Adipocyte (in vitro differentiated cells): ENCODE results near the gene GPN2.

Experiments used
- DNase-seq: peaks from one replicate; pipeline ENCODE4 v3.0.0-alpha.2; 2015; ENCODE audit warnings: low read depth
- H3K27me3 ChIP-seq: replicated peaks from 2 replicates; pipeline ENCODE4 v1.7.0; 2013; ENCODE audit warnings: mild to moderate bottlenecking, low read length, moderate library complexity; ENCODE audit not compliant: control insufficient read depth, insufficient read depth
- H3K36me3 ChIP-seq: 2 replicates; pipeline ENCODE4 v1.7.0; 2013; ENCODE audit warnings: low read length, mild to moderate bottlenecking, moderate library complexity; ENCODE audit not compliant: control insufficient read depth, insufficient read depth, severe bottlenecking
- H3K4me1 ChIP-seq: 2 replicates; pipeline ENCODE4 v1.7.0; 2013; ENCODE audit warnings: mild to moderate bottlenecking, low read length, moderate library complexity; ENCODE audit not compliant: control insufficient read depth, insufficient read depth
- H3K4me3 ChIP-seq: 2 replicates; pipeline ENCODE4 v1.7.0; 2013; ENCODE audit warnings: mild to moderate bottlenecking, low read length, moderate library complexity
- H3K9ac ChIP-seq: 2 replicates; pipeline ENCODE4 v1.7.0; 2013; ENCODE audit warnings: mild to moderate bottlenecking, low read length, moderate library complexity
- H3K9me3 ChIP-seq: 2 replicates; pipeline ENCODE4 v1.7.0; 2013; ENCODE audit warnings: mild to moderate bottlenecking, low read length, moderate library complexity; ENCODE audit not compliant: control insufficient read depth

GPN2 gene

DNA sequence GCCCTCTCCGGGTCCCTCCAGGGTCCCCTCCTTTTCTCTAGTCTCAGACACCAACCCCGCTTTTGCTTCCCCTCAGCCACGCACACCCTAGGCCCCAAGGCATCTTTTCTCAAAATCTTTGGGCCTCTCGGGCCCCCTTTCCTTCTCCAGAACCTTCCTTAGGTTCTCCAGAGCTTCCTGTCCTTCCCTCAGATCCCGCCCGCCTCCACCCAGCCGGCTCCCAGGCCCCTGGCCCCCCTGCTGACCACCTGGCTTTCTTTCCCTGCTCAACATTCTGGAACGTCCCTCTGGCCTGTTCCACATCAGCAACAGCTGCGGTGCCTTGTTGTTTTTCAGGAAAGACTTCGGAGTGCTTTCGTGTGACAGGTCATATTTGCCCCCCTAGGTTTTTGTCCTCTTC, 62.4 kb downstream of the GPN2 start:
- Histone ChIP-seq H3K4me1 (peaks cover 34% of the 10 kb centered on the region), H3K36me3 (peaks cover 10% of the 10 kb centered on the region), H3K27me3 (no peaks in the 10 kb centered on the region), H3K9me3 (no peaks in the 10 kb centered on the region), H3K9ac (peak overlapping the region; percentile 87), H3K4me3 (peak overlapping the region; percentile 83)
- DNase-seq: peak; percentile 28

DNA sequence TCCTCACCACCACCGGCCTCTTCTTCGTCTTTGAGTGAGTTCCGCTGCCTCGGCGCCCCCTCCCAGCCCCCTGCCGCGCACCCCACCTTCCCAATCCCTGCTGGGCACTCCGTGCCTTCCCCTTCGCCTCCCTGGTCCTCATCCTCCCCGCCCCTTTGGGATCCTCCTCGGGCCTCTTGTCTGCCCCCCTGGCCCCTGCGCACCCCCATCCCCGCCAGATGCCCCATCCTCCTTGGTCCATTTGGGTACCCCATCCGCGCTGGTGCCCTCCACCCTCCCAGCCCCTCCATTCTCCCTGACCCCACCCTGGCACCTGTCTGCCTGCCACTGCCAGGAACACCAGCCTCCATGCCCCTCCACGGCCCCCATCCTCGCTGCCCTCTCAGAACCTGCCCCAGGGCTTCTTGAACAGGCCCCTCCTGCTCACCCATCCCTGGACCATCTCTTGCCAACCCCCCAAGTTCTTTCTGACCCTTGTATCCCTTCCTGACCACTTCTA, 62.9 kb downstream of the GPN2 start:
- peak overlapping the region; percentile 87 for H3K9ac ChIP-seq
- peak overlapping the region; percentile 83 for H3K4me3 ChIP-seq
- H3K4me1 ChIP-seq: peaks cover 33% of the 10 kb centered on the region
- no peak for DNase-seq
- H3K27me3 ChIP-seq: no peaks in the 10 kb centered on the region
- H3K36me3 ChIP-seq: peaks cover 5% of the 10 kb centered on the region
- H3K9me3 ChIP-seq: no peaks in the 10 kb centered on the region

DNA sequence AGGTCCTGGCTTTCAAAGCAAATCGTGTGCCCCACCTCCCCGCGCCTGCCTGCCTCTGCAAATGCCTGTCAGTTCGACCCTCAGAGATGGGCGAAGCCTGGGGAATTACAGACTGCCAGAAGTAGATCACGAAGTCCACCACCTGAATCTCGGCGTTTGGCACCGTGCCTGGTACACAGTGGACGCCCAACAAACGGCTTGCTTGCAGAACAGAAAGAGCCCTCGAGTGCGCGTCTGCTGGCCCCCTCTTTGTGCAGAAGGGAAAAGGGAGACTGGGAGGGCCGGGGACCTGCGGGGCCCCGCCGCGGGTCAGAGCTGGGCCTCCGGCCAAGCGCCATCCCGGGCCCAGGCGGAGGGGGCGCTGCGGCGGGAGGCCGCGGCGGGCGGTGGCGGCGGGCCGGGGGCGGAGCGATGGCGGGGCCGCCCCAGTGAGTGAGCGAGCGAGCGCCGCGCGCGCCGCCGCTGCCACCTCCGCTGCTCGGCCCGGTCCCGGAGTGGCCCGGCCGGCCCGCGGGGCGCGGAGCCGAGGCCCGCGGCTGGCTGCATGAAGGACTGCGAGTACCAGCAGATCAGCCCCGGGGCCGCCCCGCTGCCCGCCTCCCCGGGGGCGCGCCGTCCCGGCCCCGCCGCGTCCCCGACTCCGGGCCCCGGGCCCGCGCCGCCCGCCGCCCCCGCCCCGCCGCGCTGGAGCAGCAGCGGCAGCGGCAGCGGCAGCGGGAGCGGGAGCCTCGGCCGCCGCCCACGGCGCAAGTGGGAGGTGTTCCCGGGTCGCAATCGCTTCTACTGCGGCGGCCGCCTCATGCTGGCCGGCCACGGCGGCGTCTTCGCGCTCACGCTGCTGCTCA, 63.6 kb downstream of the GPN2 start, which contains the start of gene ZDHHC18:
Gene ZDHHC18, plus strand, starts transcription at position 428 of the 845 bp plus-strand sequence. Its CDS starts 117 bp downstream, at position 545.
- H3K9ac ChIP-seq: peak within 1 kb of the TSS; percentile 87
- H3K27me3 ChIP-seq: no peaks in the 10 kb centered on the region
- no peaks in the 10 kb centered on the region for H3K36me3 ChIP-seq
- H3K4me1 ChIP-seq: peaks cover 26% of the 10 kb centered on the region
- DNase-seq: peak; percentile 87
- H3K4me3 ChIP-seq: peak within 1 kb of the TSS; percentile 83
- no peaks in the 10 kb centered on the region for H3K9me3 ChIP-seq
